Activated T-cell treated with anti-CD3 and anti-CD28 coated beads, Interleukin-2, amount 50 U/mL, for 24 hours (primary cell): ENCODE results near the gene CENPS.
"Not testable (repeated sequence)": the region's sequence is repeated elsewhere in the genome, so short reads cannot be mapped to it uniquely, and the experiment has no call there.

ENCODE experiments used
- DNase-seq: peaks from one replicate; pipeline ENCODE4 v3.0.0-alpha.2; 2020
- H3K27ac Mint-ChIP-seq: 2 replicates; pipeline ENCODE4 v1.8.0; 2020; ENCODE audit warnings: mild to moderate bottlenecking, mixed read lengths
- H3K27me3 Mint-ChIP-seq: 2 replicates; pipeline ENCODE4 v1.8.0; 2020; ENCODE audit warnings: mixed read lengths
- H3K36me3 Mint-ChIP-seq: 2 replicates; pipeline ENCODE4 v1.8.0; 2020; ENCODE audit warnings: low read depth, mixed read lengths
- H3K4me1 Mint-ChIP-seq: 2 replicates; pipeline ENCODE4 v1.8.0; 2020; ENCODE audit warnings: low read depth, mixed read lengths
- H3K4me3 Mint-ChIP-seq: 2 replicates; pipeline ENCODE4 v1.8.0; 2020; ENCODE audit warnings: mild to moderate bottlenecking, moderate library complexity, mixed read lengths
- H3K9me3 Mint-ChIP-seq: 2 replicates; pipeline ENCODE4 v1.8.0; 2020; ENCODE audit warnings: mixed read lengths

Gene CENPS

DNA sequence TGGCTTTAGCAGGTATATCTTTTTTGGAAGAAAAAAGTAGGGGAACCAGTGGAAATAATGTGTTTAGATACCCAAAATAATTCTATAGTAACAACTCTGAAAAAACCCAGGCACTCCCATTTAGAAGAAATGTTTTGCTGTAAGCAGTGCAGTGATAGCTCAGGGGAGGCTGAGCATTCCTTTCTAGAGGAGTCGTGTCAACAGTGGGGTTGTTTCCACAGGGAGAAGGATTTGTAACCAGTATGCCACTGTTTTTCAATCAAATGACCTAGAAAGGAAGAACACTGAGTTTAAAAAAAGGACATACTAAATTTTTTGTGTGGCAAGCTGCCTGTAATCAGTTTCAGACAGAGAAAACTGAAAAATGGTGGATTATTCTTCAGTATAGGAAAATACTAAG is 29.0 kb upstream of the CENPS start:
- DNase-seq = no peak
- H3K4me3 Mint-ChIP-seq = peak overlapping the region; percentile 12
- no peak overlapping the region for H3K27ac Mint-ChIP-seq
- H3K27me3 Mint-ChIP-seq = no peaks in the 10 kb centered on the region
- H3K9me3 Mint-ChIP-seq = no peaks in the 10 kb centered on the region
- peaks cover 64% of the 10 kb centered on the region for H3K36me3 Mint-ChIP-seq
- H3K4me1 Mint-ChIP-seq = peaks cover 45% of the 10 kb centered on the region

DNA sequence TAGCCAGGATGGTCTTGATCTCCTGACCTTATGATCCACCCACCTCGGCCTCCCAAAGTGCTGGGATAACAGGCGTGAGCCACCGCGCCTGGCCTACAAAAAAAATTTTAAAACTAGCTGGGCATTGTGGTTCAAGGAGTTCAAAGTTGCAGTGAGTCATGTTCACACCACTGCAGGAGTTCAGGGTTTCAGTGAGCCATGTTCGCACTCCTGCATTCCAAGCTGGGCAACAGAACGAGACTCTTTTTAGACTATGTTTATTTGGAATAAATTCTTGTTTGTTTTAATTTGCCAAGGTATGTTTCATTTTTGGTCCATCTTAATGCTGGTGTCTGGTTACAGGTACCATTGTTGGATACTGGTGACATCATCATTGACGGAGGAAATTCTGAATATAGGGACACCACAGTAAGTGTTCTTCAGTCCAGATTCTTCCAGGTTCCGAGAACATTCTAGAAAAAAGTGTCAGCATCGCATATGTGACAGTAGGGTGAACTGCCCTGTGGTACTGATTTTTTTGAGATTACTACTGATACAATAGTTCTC is 27.4 kb upstream of the CENPS start:
- Mint-ChIP-seq H3K27ac (peak overlapping the region; percentile 58), H3K9me3 (no peaks in the 10 kb centered on the region), H3K36me3 (peaks cover 80% of the 10 kb centered on the region), H3K4me3 (no peak overlapping the region), H3K27me3 (no peaks in the 10 kb centered on the region), H3K4me1 (peaks cover 42% of the 10 kb centered on the region)
- DNase-seq = no peak

DNA sequence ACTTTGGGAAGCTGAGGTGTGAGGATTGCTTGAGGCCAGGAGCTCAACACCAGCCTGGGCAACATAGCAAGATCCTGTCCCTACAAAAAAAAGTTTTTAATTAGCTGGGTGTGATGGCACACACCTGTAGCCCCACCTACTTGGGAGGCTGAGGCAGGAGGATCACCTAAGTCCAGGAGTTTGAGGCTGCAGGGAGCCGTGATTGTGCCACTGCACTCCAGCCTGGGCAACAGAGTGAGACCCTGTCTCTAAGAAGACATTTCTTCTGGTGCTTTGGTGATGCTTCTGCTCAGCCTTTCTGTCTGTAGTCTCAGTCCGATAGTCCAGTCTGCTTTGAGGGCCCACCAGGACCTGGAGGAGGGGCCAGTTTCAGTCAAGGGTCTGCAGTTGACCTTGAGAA is 23.0 kb upstream of the CENPS start:
- Mint-ChIP-seq H3K4me1 (peaks cover 14% of the 10 kb centered on the region), H3K27me3 (no peaks in the 10 kb centered on the region), H3K9me3 (no peaks in the 10 kb centered on the region), H3K4me3 (no peak overlapping the region), H3K36me3 (peaks cover 91% of the 10 kb centered on the region), H3K27ac (no peak overlapping the region)
- no peak for DNase-seq

DNA sequence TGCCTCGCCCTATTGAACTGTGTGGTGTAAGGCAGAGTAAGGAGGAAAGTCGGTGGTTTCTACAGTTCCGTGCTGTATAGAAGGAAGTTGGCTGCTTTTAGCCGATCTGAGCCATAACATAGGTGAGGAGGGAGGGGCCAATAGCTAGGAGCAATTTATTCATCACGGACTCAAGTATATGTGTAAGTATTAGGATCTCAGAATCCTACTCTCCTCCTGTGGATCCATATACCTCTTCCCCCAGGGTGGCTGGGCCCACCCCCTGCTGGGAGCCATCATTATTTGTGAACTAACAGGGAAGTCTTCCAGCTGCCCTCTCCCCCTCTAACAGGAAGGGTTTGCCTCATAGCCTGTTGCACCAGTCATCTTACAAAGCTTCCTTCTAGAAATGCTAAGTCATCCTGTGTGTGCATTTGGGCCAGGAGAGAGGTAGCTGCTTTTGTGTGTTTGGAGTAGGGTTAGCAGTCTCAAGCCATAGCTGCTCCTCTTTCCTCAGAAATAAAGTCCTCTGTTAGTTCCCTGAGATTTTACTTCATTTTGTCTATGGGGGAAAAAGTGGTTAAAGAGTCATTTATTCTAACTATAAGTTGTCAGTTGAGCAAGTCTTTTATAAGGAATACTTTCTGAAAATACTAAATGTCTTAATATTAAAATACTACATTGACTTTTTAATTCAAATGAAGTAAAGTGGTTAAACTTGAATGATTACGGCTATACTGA is 14.9 kb upstream of the CENPS start:
- Mint-ChIP-seq H3K4me1 (peaks cover 8% of the 10 kb centered on the region), H3K4me3 (no peak overlapping the region), H3K27me3 (no peaks in the 10 kb centered on the region), H3K36me3 (peaks cover 94% of the 10 kb centered on the region), H3K9me3 (no peaks in the 10 kb centered on the region), H3K27ac (peak overlapping the region; percentile 93)
- no peak for DNase-seq

DNA sequence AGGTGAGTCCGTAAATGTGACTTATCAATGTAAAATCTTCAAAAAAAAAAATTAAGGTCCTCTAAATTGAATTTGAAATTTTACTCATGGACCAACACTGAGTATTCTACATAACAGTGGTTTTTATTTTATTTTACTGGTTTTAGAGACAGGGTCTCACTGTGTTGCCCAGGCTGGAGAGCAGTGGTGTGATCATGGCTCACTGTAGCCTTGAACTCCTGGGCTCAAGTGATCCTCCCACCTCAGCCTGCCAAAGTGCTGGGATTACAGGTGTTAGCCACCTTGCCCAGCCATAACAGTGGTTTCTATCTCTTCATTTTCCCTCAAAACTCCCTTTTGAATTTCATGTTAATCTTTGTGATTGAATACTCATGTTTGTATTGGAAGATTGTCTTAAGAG is 14.3 kb upstream of the CENPS start:
- DNase-seq, H3K4me1 Mint-ChIP-seq, H3K4me3 Mint-ChIP-seq, H3K27me3 Mint-ChIP-seq, H3K9me3 Mint-ChIP-seq: not testable (repeated sequence)
- Mint-ChIP-seq H3K36me3 (peaks cover 96% of the 10 kb centered on the region), H3K27ac (peak overlapping the region; percentile 78)

DNA sequence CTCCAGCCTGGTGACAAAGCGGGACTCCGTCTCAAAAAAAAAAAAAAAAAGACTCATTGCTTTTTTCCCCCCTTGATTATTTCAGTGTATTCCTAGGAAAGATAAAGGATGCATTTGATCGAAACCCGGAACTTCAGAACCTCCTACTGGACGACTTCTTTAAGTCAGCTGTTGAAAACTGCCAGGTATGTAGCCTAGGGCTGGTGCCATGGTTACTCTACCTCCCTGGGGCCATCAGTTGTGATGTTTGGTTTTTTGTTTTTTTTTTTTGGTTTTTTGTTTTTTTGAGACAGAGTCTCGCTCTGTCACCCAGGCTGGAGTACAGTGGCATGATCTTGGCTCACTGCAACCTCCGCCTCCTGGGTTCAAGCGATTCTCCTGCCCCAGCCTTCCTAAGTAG is 11.5 kb upstream of the CENPS start:
- not testable (repeated sequence) for DNase-seq, H3K4me1 Mint-ChIP-seq, H3K27me3 Mint-ChIP-seq, H3K27ac Mint-ChIP-seq, H3K4me3 Mint-ChIP-seq, H3K9me3 Mint-ChIP-seq
- peaks cover 84% of the 10 kb centered on the region for H3K36me3 Mint-ChIP-seq

DNA sequence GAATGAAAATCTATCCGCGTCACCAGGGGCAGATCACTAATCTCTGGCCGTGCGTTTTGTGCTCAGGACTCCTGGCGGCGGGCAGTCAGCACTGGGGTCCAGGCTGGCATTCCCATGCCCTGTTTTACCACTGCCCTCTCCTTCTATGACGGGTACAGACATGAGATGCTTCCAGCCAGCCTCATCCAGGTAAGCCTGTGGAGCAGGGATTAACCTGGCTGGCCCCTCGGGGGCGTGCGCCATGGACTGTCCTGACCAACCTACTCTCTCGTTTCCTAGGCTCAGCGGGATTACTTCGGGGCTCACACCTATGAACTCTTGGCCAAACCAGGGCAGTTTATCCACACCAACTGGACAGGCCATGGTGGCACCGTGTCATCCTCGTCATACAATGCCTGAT is 10.9 kb upstream of the CENPS start:
- no peaks in the 10 kb centered on the region for H3K27me3 Mint-ChIP-seq
- H3K9me3 Mint-ChIP-seq = no peaks in the 10 kb centered on the region
- no peak overlapping the region for H3K4me3 Mint-ChIP-seq
- H3K4me1 Mint-ChIP-seq = peaks cover 8% of the 10 kb centered on the region
- peaks cover 78% of the 10 kb centered on the region for H3K36me3 Mint-ChIP-seq
- DNase-seq = no peak
- no peak overlapping the region for H3K27ac Mint-ChIP-seq

DNA sequence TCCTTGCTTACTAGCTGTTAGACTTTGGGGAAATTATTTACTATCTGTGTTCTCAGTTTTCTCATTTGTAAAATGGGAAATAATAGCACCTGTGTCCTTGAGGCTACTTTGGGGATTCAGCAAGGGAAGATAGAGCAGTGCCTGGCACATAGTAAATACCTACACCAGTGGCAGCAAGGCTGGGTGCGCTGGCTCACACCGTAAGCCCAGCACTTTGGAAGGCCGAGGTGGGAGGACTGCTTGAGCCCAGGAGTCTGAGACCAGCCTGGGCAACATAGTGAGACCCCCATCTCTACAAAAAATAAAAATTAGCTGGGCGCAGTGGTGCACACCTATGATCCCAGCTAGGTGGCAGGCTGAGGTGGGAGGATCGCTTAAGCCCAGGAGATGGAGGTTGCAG is 8.6 kb upstream of the CENPS start:
- H3K27me3 Mint-ChIP-seq = no peaks in the 10 kb centered on the region
- H3K4me1 Mint-ChIP-seq = no peaks in the 10 kb centered on the region
- H3K27ac Mint-ChIP-seq = no peak overlapping the region
- no peaks in the 10 kb centered on the region for H3K9me3 Mint-ChIP-seq
- H3K4me3 Mint-ChIP-seq = no peak overlapping the region
- peaks cover 57% of the 10 kb centered on the region for H3K36me3 Mint-ChIP-seq
- no peak for DNase-seq

DNA sequence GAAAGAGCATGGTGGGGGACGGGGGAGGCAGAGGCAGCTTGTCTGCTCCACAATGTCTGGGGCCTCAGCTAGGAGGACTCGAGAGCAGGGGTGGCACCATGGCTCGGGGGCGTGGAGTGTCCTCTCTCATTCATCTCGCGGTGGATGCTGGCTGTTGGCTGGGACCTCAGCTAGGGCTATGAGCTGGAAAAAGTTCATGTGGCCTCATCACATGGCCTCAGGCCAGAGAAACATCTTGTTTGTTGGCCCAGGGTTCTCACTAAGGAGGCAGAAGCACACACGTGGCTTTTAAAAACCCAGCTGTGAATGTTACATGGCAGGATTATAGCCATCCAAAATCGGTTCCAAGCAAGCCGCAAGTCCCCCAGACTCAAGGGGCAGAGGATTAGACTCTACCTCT is 6.2 kb upstream of the CENPS start:
- peaks cover 7% of the 10 kb centered on the region for H3K4me1 Mint-ChIP-seq
- H3K9me3 Mint-ChIP-seq = no peaks in the 10 kb centered on the region
- H3K4me3 Mint-ChIP-seq = no peak overlapping the region
- H3K27ac Mint-ChIP-seq = no peak overlapping the region
- H3K27me3 Mint-ChIP-seq = no peaks in the 10 kb centered on the region
- H3K36me3 Mint-ChIP-seq = peaks cover 35% of the 10 kb centered on the region
- DNase-seq = no peak

DNA sequence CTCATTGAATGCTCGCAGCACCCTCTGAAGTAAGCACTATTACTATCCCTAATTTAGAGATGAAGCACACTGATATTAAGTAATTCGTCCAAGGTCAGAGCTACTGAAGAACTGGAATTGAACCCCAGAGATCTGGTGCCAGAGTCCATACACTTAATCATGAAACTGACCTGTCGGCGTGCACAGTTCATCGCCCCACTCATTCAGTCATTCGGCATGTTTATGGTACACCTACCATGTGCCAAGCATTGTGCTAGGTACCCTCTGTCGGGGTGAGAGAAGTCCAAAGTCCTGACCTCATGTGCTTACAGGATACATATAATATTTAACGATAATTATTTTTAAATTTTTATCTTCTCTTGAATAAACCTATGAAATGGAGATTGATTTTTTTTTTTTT is 5.6 kb upstream of the CENPS start:
- Mint-ChIP-seq H3K27me3 (no peaks in the 10 kb centered on the region), H3K4me1 (peaks cover 10% of the 10 kb centered on the region), H3K36me3 (peaks cover 29% of the 10 kb centered on the region), H3K9me3 (no peaks in the 10 kb centered on the region), H3K4me3 (no peak overlapping the region), H3K27ac (no peak overlapping the region)
- DNase-seq = no peak

DNA sequence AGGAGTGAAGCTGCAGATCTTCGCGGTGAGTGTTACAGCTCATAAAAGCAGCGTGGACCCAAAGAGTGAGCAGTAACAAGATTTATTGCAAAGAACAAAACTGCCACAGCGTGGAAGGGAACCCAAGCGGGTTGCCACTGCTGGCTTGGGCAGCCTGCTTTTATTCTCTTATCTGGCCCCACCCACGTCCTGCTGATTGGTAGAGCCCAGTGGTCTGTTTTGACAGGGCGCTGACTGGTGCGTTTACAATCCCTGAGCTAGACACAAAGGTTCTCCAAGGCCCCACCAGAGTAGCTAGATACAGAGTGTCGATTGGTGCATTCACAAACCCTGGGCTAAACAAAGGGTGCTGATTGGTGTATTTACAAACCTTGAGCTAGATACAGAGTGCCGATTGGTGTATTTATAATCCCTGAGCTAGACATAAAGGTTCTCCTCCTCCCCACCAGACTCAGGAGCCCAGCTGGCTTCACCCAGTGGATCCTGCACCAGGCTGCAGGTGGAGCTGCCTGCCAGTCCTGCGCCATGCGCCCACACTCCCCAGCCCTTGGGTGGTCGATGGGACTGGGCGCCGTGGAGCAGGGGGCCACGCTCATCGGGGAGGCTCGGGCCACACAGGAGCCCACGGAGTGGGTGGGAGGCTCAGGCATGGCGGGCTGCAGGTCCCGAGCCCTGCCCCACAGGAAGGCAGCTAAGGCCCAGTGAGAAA is 4.3 kb upstream of the CENPS start:
- not testable (repeated sequence) for H3K9me3 Mint-ChIP-seq, DNase-seq, H3K27me3 Mint-ChIP-seq, H3K4me3 Mint-ChIP-seq, H3K27ac Mint-ChIP-seq
- H3K36me3 Mint-ChIP-seq = peaks cover 21% of the 10 kb centered on the region
- H3K4me1 Mint-ChIP-seq = peaks cover 17% of the 10 kb centered on the region

DNA sequence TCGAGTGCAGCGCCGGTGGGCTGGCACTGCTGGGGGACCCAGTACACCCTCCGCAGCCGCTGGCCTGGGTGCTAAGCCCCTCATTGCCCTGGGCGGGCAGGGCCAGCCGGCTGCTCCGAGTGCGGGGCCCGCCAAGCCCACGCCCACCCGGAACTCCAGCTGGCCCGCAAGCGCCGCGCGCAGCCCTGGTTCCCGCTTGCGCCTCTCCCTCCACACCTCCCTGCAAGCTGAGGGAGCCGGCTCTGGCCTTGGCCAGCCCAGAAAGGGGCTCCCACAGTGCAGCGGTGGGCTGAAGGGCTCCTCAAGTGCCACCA is 3.7 kb upstream of the CENPS start:
- not testable (repeated sequence) for H3K9me3 Mint-ChIP-seq, H3K27ac Mint-ChIP-seq, H3K4me3 Mint-ChIP-seq, H3K27me3 Mint-ChIP-seq, DNase-seq
- Mint-ChIP-seq H3K36me3 (peaks cover 20% of the 10 kb centered on the region), H3K4me1 (peaks cover 22% of the 10 kb centered on the region)

DNA sequence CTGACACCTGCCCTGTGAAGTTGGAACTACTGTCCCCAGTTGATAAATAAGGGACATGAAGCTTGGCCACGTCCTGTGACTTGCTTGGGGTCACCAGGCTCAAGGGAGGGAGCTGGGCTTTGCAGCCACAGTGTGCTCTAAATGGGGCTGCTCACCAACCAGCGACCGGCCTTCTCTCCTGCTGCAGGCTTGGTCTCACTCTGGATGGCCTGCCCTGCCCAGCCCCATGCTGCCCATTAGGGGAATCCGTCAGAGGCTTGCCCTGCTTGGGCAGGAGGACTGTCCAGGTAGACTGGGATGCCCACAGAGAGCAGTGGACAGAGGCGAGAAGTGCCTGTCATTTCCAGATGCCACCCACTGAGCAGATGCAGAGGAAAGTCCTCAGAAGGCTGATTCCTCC is 1.2 kb upstream of the CENPS start:
- no peak for DNase-seq
- Mint-ChIP-seq H3K36me3 (peaks cover 15% of the 10 kb centered on the region), H3K4me3 (no peak overlapping the region), H3K27me3 (no peaks in the 10 kb centered on the region), H3K27ac (no peak overlapping the region), H3K4me1 (peaks cover 34% of the 10 kb centered on the region), H3K9me3 (no peaks in the 10 kb centered on the region)

DNA sequence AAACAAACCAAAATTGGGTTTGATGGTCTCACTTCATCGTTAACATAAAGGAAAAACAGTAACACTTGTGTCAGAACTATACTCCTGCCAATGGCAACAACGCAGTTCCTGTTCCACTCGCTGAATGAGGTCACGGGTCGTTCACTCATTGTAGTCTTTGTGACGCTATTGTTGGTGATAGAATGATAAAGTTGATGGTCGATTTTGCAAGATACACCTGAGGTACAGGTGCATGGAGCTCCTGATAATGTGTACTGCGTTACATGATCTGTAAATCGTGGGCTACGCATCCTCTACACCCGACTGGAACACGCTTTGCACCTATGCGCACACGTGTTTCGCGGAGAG is 391 bp upstream of the CENPS start:
- H3K27me3 Mint-ChIP-seq = no peaks in the 10 kb centered on the region
- H3K27ac Mint-ChIP-seq = peak overlapping the region; percentile 98
- DNase-seq = peak; percentile 35
- H3K9me3 Mint-ChIP-seq = no peaks in the 10 kb centered on the region
- H3K36me3 Mint-ChIP-seq = peaks cover 15% of the 10 kb centered on the region
- peaks cover 34% of the 10 kb centered on the region for H3K4me1 Mint-ChIP-seq
- H3K4me3 Mint-ChIP-seq = peak overlapping the region; percentile 92

DNA sequence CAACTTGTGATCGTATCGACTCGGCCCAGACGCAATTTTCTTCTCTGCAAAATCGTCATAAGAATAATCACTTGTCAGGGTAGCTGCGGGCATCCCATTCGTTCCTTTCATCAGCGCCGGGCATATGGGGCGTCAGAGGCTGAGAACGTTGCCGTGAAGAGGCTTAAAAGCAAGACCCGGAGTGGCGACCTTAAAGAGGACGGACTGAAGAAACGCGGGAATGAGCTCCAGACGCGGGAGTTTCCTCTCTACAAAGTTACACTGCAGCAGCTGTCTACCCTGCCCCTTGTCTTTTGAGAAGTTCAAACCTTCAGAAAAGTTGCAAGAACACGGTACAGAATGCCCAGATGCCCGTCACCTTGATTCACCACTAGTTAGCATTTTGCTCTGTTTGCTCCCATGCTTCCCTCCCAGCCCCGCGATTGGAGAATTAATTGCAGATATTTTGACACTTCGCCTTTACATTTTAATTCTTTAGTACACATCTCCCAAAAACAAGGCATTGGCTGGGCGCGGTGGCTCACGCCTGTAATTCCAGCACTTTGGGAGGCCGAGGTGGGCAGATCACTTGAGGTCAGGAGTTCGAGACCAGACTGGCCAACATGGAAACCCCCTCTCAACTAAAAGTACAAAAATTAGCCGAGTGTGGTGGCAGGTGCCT is 967 bp downstream of the CENPS start:
- peak overlapping the region; percentile 92 for H3K4me3 Mint-ChIP-seq
- H3K27me3 Mint-ChIP-seq = no peaks in the 10 kb centered on the region
- no peak for DNase-seq
- peak overlapping the region; percentile 98 for H3K27ac Mint-ChIP-seq
- peaks cover 34% of the 10 kb centered on the region for H3K4me1 Mint-ChIP-seq
- no peaks in the 10 kb centered on the region for H3K9me3 Mint-ChIP-seq
- peaks cover 21% of the 10 kb centered on the region for H3K36me3 Mint-ChIP-seq
